ENCODE measurements around the gene SCNN1G.

SCNN1G gene

GRCh38 chr16:23196539-23196938 is 14.0 kb downstream of the SCNN1G start:
- no peaks in the 10 kb centered on the region for H3K9me3 ChIP-seq (ENCODE audit: control insufficient read depth, insufficient read depth, low read length)
- H3K4me1 ChIP-seq (ENCODE audit: insufficient read depth, low read length) = peaks cover 34% of the 10 kb centered on the region
- H3K36me3 ChIP-seq (ENCODE audit: insufficient read depth, low read length) = no peaks in the 10 kb centered on the region
- H3K9ac ChIP-seq (ENCODE audit: low read depth, low read length) = no peak overlapping the region

- no peak overlapping the region for H3K9ac ChIP-seq (ENCODE audit: low read depth, low read length)
- no peaks in the 10 kb centered on the region for H3K9me3 ChIP-seq (ENCODE audit: control insufficient read depth, insufficient read depth, low read length)
- H3K36me3 ChIP-seq (ENCODE audit: insufficient read depth, low read length) = no peaks in the 10 kb centered on the region
- H3K4me1 ChIP-seq (ENCODE audit: insufficient read depth, low read length) = peaks cover 33% of the 10 kb centered on the region
These were observed 19.6 kb downstream of the SCNN1G start for GRCh38 chr16:23202166-23202565.

GRCh38 chr16:23206986-23207385 is 24.4 kb downstream of the SCNN1G start:
- peaks cover 20% of the 10 kb centered on the region for H3K4me1 ChIP-seq (ENCODE audit: insufficient read depth, low read length)
- no peaks in the 10 kb centered on the region for H3K36me3 ChIP-seq (ENCODE audit: insufficient read depth, low read length)
- no peak overlapping the region for H3K9ac ChIP-seq (ENCODE audit: low read depth, low read length)
- no peaks in the 10 kb centered on the region for H3K9me3 ChIP-seq (ENCODE audit: control insufficient read depth, insufficient read depth, low read length)

- no peak overlapping the region for H3K9ac ChIP-seq (ENCODE audit: low read depth, low read length)
- peaks cover 20% of the 10 kb centered on the region for H3K4me1 ChIP-seq (ENCODE audit: insufficient read depth, low read length)
- H3K9me3 ChIP-seq (ENCODE audit: control insufficient read depth, insufficient read depth, low read length) = no peaks in the 10 kb centered on the region
- H3K36me3 ChIP-seq (ENCODE audit: insufficient read depth, low read length) = no peaks in the 10 kb centered on the region
These were observed 24.9 kb downstream of the SCNN1G start for GRCh38 chr16:23207485-23207884.

DNA sequence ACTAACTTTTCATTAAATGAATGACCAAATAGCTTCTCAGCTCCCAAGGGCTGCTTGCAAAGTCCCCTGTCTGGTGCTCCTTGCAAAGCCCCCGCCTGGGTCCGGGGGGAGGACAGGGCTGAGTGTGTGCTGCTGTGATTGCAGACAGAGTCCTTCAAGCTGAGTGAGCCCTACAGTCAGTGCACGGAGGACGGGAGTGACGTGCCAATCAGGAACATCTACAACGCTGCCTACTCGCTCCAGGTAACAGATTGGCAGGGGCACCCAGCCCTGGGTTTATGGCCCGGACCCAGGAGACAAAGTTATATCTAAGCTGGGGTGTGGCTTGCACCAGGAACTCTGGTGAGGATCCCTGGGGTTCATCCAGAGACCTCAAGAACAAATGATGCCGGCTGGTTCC is 27.1 kb downstream of the SCNN1G start:
- no peak overlapping the region for H3K9ac ChIP-seq (ENCODE audit: low read depth, low read length)
- H3K4me1 ChIP-seq (ENCODE audit: insufficient read depth, low read length) = peaks cover 19% of the 10 kb centered on the region
- H3K9me3 ChIP-seq (ENCODE audit: control insufficient read depth, insufficient read depth, low read length) = no peaks in the 10 kb centered on the region
- H3K36me3 ChIP-seq (ENCODE audit: insufficient read depth, low read length) = no peaks in the 10 kb centered on the region

DNA sequence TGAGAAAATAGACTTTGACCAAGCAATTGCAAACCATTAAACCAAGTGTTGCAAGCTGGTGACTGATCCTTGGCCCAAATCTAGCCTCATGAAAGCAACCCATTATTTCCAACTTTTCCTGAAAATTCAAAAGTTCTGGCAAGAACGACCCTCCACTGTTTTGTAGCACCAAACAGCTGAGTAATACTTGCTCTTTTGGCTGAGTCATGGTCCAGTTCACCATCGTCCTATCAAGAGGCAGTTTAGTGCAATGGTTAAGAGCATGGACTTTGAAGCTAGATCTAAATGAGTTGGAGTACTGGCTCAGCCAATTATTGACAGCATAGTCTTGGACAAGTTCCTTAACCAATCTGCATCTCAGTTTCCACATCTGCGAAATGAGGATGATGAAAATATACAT is 31.3 kb downstream of the SCNN1G start:
- no peaks in the 10 kb centered on the region for H3K4me1 ChIP-seq (ENCODE audit: insufficient read depth, low read length)
- H3K9me3 ChIP-seq (ENCODE audit: control insufficient read depth, insufficient read depth, low read length) = no peaks in the 10 kb centered on the region
- no peak overlapping the region for H3K9ac ChIP-seq (ENCODE audit: low read depth, low read length)
- no peaks in the 10 kb centered on the region for H3K36me3 ChIP-seq (ENCODE audit: insufficient read depth, low read length)

DNA sequence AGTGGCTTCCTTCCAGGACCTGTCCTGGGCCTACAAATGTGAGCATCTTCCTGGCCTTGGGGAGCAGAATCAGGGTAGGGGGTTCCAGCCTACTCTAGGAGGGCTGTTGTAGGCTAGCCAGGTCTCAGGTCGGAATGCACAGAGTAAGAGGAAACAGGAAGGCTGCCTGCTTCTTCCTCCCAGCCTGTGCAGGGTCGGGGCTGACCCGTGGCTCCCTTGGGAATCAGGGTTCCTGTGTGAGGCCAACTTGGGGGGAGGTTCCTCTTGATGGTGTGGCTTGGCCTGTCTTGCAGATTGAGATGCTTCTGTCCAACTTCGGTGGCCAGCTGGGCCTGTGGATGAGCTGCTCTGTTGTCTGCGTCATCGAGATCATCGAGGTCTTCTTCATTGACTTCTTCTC is 32.3 kb downstream of the SCNN1G start:
- no peaks in the 10 kb centered on the region for H3K4me1 ChIP-seq (ENCODE audit: insufficient read depth, low read length)
- no peaks in the 10 kb centered on the region for H3K36me3 ChIP-seq (ENCODE audit: insufficient read depth, low read length)
- H3K9ac ChIP-seq (ENCODE audit: low read depth, low read length) = no peak overlapping the region
- H3K9me3 ChIP-seq (ENCODE audit: control insufficient read depth, insufficient read depth, low read length) = no peaks in the 10 kb centered on the region

DNA sequence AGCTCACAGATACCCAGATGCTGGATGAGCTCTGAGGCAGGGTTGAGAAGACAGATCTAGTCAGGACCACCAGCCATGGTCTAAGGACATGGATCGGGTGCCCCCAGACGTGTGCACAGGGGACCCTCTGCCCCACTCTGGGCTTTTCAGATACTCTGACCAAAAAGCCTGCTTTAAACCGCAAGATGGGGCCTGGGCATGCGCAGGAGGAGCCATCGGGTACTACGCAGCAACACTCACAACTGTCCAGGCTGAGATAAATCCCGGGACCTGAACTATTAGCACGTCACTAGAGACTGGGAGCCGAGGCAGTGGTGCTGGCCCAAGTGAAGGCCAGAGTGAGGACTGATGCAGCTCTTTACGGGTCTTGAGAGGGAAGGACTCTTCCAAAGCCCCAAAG is 32.9 kb downstream of the SCNN1G start:
- H3K9ac ChIP-seq (ENCODE audit: low read depth, low read length) = no peak overlapping the region
- no peaks in the 10 kb centered on the region for H3K4me1 ChIP-seq (ENCODE audit: insufficient read depth, low read length)
- no peaks in the 10 kb centered on the region for H3K36me3 ChIP-seq (ENCODE audit: insufficient read depth, low read length)
- no peaks in the 10 kb centered on the region for H3K9me3 ChIP-seq (ENCODE audit: control insufficient read depth, insufficient read depth, low read length)

DNA sequence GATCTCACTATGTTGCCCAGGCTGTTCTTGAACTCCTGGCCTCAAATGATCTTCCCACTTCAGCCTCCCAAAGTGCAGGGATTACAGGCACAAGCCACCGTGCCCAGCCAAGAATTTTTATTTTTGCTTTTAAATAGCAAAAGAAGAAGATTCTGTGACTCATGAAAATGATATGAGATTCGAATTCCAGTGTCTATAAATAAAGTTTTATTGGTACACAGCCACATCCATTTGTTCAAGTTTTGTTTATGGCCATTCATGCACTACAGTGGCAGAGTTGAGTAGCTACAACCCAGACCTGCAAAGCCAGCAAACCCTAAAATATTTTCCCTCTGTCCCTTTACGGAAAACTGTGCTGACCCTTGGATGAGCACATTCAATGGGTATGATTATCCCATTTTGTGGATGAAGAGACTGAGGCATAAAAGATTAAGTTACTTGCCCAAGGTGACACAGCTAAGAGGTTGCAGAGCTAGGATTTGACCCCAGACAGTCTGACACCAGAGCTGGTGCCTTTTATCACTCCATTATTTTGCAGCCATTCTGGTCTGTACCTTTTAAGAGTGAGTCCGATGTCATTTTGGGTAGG is 34.2 kb downstream of the SCNN1G start:
- Histone ChIP-seq H3K9ac (ENCODE audit: low read depth, low read length) (no peak overlapping the region), H3K4me1 (ENCODE audit: insufficient read depth, low read length) (no peaks in the 10 kb centered on the region), H3K36me3 (ENCODE audit: insufficient read depth, low read length) (no peaks in the 10 kb centered on the region)

GRCh38 chr16:23217646-23218045 is 35.1 kb downstream of the SCNN1G start:
- no peaks in the 10 kb centered on the region for H3K9me3 ChIP-seq (ENCODE audit: control insufficient read depth, insufficient read depth, low read length)
- H3K4me1 ChIP-seq (ENCODE audit: insufficient read depth, low read length) = no peaks in the 10 kb centered on the region
- no peaks in the 10 kb centered on the region for H3K36me3 ChIP-seq (ENCODE audit: insufficient read depth, low read length)
- H3K9ac ChIP-seq (ENCODE audit: low read depth, low read length) = no peak overlapping the region

More for the DNA sequence above, 34.2 kb downstream of the SCNN1G start:
- no peaks in the 10 kb centered on the region for H3K9me3 ChIP-seq (ENCODE audit: control insufficient read depth, insufficient read depth, low read length)

DNA sequence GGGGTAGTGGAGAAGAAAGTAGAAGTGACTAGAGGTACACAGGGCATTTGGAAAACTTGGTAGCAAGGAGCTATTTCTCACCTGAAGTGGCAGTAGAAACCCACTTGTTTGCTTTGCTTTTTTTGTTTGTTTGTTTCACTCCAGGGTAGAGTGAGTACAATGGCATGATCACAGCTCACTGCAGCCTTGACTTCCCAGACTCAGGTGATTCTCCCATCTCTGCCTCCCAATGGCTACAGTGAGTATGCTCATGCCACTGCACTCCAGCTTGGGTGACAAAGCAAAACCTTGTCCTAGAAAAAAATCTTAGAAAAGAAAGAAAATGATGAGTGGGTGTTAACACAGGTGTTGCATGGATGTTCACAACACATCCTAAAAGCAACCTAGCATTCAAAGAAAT is 40.4 kb downstream of the SCNN1G start:
- H3K9me3 ChIP-seq (ENCODE audit: control insufficient read depth, insufficient read depth, low read length) = no peaks in the 10 kb centered on the region
- H3K9ac ChIP-seq (ENCODE audit: low read depth, low read length) = no peak overlapping the region
- no peaks in the 10 kb centered on the region for H3K36me3 ChIP-seq (ENCODE audit: insufficient read depth, low read length)
- peaks cover 3% of the 10 kb centered on the region for H3K4me1 ChIP-seq (ENCODE audit: insufficient read depth, low read length)

DNA sequence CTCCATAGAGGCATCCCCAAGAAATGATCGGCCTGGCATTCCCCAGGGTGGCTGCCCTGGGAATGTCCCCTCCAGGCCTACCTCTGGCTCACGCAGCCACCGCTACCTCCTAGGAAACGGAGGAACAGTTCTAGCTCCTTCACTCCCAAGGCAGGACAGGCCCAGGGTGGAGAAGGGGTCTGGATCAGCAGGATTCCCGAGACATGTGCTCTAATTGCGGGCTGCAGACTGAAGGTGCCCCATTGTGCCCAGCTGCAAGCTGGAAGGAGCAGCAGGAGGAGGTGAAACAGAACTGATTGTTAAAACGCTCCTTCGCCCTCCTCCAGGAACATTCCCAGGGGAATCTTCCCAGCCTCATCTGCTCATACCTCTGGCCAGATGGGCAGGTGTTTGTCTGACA is 40.8 kb downstream of the SCNN1G start:
- Histone ChIP-seq H3K36me3 (ENCODE audit: insufficient read depth, low read length) (no peaks in the 10 kb centered on the region), H3K9me3 (ENCODE audit: control insufficient read depth, insufficient read depth, low read length) (no peaks in the 10 kb centered on the region), H3K9ac (ENCODE audit: low read depth, low read length) (no peak overlapping the region), H3K4me1 (ENCODE audit: insufficient read depth, low read length) (peaks cover 3% of the 10 kb centered on the region)

DNA sequence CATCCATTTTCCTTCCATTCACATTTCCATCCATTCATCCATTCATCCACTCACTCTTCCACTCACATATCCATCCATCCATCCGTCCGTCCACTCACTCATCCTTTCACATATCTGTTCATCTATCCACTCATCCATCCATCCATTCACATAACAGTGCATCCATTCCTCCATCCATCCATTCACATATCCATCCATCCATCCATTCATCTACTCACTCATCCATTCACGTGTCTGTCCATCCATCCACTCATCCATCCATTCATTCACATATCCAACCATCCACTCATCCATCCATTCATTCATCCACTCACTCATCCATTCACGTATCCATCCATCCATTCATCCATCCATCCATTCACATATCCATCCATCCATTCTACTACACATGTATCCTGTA is 42.6 kb downstream of the SCNN1G start:
- H3K9ac ChIP-seq (ENCODE audit: low read depth, low read length) = no peak overlapping the region
- H3K4me1 ChIP-seq (ENCODE audit: insufficient read depth, low read length) = peaks cover 3% of the 10 kb centered on the region
- H3K36me3 ChIP-seq (ENCODE audit: insufficient read depth, low read length) = no peaks in the 10 kb centered on the region
- H3K9me3 ChIP-seq (ENCODE audit: control insufficient read depth, insufficient read depth, low read length) = no peaks in the 10 kb centered on the region

DNA sequence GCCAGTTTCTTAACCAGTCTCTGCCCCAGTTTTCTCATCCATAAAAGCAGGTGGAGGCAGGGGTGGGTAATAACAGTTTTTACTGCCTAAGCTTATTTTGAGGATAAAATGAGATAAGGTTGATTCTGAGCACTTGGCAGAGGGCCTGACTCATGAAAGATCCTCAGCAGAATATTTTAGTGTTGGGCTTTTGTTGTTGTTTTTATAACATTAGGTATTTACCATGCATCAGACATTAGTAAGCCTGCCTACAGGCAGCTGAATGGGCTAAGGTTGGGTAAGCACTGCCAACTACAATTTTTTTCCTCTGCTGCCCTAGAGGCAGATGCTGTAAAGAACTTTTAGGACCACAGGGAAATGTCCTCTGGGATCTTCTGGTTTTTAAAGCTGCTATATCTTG is 43.1 kb downstream of the SCNN1G start:
- H3K4me1 ChIP-seq (ENCODE audit: insufficient read depth, low read length) = peaks cover 3% of the 10 kb centered on the region
- H3K36me3 ChIP-seq (ENCODE audit: insufficient read depth, low read length) = no peaks in the 10 kb centered on the region
- H3K9ac ChIP-seq (ENCODE audit: low read depth, low read length) = no peak overlapping the region
- H3K9me3 ChIP-seq (ENCODE audit: control insufficient read depth, insufficient read depth, low read length) = no peaks in the 10 kb centered on the region

GRCh38 chr16:23227529-23227928 is 45.0 kb downstream of the SCNN1G start:
- Histone ChIP-seq H3K9me3 (ENCODE audit: control insufficient read depth, insufficient read depth, low read length) (no peaks in the 10 kb centered on the region), H3K4me1 (ENCODE audit: insufficient read depth, low read length) (peaks cover 3% of the 10 kb centered on the region), H3K36me3 (ENCODE audit: insufficient read depth, low read length) (no peaks in the 10 kb centered on the region), H3K9ac (ENCODE audit: low read depth, low read length) (no peak overlapping the region)

- Histone ChIP-seq H3K9me3 (ENCODE audit: control insufficient read depth, insufficient read depth, low read length) (no peaks in the 10 kb centered on the region), H3K9ac (ENCODE audit: low read depth, low read length) (no peak overlapping the region), H3K4me1 (ENCODE audit: insufficient read depth, low read length) (no peaks in the 10 kb centered on the region), H3K36me3 (ENCODE audit: insufficient read depth, low read length) (no peaks in the 10 kb centered on the region)
These were observed 47.2 kb downstream of the SCNN1G start for GRCh38 chr16:23229714-23230113.
